Kidney epithelial cell (primary cell): ENCODE results near the gene ABCC8. TPM values are rescaled to one million over a fixed set of nuclear protein-coding genes. Genes with fewer than 3 reads are reported as not detected.

Experiments
- DNase-seq: peaks from one replicate; pipeline ENCODE4 v3.0.0-alpha.2; 2010; ENCODE audit warnings: low read depth
- H3K27me3 ChIP-seq: 2 replicates; pipeline ENCODE4 v1.6.0; 2011; ENCODE audit warnings: low read length; ENCODE audit not compliant: control insufficient read depth, insufficient read depth
- H3K36me3 ChIP-seq: 2 replicates; pipeline ENCODE4 v1.5.1; 2011; ENCODE audit warnings: low read length; ENCODE audit not compliant: control insufficient read depth, insufficient read depth
- H3K4me3 ChIP-seq: 2 replicates; pipeline ENCODE4 v1.5.1; 2011; ENCODE audit warnings: low read depth, mild to moderate bottlenecking, control low read depth, low read length
- total RNA-seq: library from RNA; depleted of rRNA; stranded (reverse); fragments of >200 nt; gene quantifications from 2 replicates; pipeline ENCODE4 v1.2.3, GENCODE V29; 2015
- TF ChIP-seq, protein P1 (sequence below): IDR thresholded peaks from 2 replicates; pipeline ENCODE4 v1.5.1; 2011; ENCODE audit warnings: mild to moderate bottlenecking, moderate library complexity, low read length, control low read depth, inconsistent platforms; ENCODE audit not compliant: insufficient read depth, poor library complexity, severe bottlenecking

Gene ABCC8
- total RNA-seq, 1 donor from 2014 or later = not detected

DNA sequence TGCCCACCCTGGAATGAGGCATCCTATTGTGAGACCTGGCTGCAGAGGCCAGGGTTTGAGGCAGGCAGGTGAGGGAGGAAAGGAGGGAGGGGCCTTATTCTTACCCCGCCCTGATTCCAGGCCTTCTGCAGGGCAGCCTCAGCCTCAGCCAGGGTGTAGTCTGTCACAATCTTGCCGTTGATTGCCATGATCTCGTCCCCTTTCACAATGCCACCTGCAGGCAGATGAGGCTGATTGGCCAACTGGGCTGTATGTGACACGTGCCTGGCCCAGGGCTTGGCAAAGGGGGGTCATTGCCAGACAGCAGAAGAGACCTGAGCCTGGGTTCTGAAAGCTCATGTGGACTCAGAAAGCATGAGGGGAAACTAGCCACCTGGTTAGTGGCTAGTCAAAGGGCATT is 21.4 kb upstream of the ABCC8 start:
- Histone ChIP-seq H3K36me3 (no peaks in the 10 kb centered on the region), H3K27me3 (peaks cover 6% of the 10 kb centered on the region), H3K4me3 (no peak overlapping the region)
- TF ChIP-seq, protein P1, sequence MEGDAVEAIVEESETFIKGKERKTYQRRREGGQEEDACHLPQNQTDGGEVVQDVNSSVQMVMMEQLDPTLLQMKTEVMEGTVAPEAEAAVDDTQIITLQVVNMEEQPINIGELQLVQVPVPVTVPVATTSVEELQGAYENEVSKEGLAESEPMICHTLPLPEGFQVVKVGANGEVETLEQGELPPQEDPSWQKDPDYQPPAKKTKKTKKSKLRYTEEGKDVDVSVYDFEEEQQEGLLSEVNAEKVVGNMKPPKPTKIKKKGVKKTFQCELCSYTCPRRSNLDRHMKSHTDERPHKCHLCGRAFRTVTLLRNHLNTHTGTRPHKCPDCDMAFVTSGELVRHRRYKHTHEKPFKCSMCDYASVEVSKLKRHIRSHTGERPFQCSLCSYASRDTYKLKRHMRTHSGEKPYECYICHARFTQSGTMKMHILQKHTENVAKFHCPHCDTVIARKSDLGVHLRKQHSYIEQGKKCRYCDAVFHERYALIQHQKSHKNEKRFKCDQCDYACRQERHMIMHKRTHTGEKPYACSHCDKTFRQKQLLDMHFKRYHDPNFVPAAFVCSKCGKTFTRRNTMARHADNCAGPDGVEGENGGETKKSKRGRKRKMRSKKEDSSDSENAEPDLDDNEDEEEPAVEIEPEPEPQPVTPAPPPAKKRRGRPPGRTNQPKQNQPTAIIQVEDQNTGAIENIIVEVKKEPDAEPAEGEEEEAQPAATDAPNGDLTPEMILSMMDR = no peak
- DNase-seq = no peak

DNA sequence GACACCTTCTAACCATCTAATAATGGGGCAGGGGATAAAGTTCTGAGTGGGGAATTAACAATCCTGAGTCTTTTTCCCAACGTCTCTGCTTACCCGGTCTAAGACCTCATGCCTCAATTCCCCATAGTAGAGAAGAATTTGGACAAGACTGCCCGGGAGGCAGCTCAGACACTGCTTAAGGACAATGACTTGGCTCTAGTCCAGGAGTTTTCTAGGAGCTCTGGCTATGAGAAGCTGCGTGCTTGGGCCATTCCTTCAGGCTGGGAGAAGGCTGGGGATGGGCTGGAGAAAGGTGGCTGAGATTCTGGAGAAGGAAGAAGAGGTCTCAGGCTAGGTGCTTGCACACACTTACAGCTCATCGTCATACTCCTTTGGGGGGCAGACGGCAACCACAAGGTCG is 19.8 kb upstream of the ABCC8 start:
- DNase-seq = no peak
- H3K36me3 ChIP-seq = no peaks in the 10 kb centered on the region
- TF ChIP-seq, protein P1 = no peak
- peaks cover 11% of the 10 kb centered on the region for H3K27me3 ChIP-seq
- H3K4me3 ChIP-seq = no peak overlapping the region

DNA sequence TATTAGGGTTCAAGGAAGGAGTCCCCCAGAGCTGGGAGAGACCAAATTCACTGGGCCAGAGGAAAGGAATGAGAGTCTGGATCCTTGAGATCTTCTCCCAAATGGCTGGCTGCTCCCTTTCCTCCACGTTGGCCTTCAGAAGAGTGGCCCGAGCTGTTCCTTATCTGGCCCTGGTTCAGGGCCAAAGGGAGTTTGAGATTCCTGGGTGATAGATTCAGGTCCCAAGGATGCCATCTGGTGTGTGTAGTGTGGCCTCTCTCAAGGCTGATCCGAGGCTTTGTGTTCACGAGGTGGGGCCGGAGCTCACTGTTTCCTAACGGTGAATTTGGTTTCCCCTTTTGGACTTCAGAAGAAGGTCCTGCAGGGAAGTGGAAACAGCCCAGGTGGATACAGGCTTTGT is 17.4 kb upstream of the ABCC8 start:
- H3K4me3 ChIP-seq = no peak overlapping the region
- DNase-seq = no peak
- TF ChIP-seq, protein P1 = no peak
- no peaks in the 10 kb centered on the region for H3K36me3 ChIP-seq
- H3K27me3 ChIP-seq = peaks cover 8% of the 10 kb centered on the region

DNA sequence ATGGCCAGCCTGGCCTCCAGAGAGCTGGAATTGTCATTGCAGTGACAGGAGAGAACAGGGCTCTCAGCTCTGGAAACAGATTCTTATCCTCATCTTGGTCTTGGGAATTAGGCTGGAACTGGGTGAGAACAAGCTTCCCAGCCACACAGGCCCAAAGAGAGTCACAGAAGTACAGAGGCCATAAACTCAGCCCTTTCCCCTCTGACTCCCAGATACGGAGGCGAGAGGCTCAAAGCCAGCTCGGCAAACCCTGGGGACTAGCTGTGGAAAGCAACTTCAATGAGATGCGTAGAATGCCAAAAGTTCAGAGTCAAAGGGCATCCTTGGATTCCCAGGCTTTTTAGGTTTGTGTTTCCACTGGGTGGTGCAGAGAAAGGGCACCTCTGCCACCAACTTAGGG is 14.3 kb upstream of the ABCC8 start:
- TF ChIP-seq, protein P1 = no peak
- no peak for DNase-seq

DNA sequence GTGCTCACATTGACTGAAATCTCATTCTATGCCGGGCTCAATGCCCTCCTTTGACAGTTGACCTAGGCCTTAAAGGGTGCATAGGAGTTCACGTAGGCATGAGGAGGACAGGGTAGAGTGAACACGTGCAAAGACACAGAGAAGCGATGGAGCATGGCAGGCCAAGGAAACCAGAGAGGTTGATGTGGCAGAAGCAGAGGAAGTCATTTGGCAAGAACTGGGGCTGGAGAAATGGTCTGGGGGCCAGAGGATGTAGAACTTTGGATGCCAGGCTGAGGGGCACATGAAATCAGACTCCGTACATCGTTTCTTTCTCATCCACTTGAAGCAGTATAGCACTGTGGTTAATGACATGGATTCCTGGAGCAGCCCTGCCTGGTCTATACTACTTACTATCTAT is 13.6 kb upstream of the ABCC8 start:
- TF ChIP-seq, protein P1 = no peak
- H3K27me3 ChIP-seq = peaks cover 5% of the 10 kb centered on the region
- no peak overlapping the region for H3K4me3 ChIP-seq
- DNase-seq = no peak
- H3K36me3 ChIP-seq = no peaks in the 10 kb centered on the region

More for the DNA sequence above, 14.3 kb upstream of the ABCC8 start:
- peaks cover 5% of the 10 kb centered on the region for H3K27me3 ChIP-seq
- no peaks in the 10 kb centered on the region for H3K36me3 ChIP-seq
- H3K4me3 ChIP-seq = no peak overlapping the region

DNA sequence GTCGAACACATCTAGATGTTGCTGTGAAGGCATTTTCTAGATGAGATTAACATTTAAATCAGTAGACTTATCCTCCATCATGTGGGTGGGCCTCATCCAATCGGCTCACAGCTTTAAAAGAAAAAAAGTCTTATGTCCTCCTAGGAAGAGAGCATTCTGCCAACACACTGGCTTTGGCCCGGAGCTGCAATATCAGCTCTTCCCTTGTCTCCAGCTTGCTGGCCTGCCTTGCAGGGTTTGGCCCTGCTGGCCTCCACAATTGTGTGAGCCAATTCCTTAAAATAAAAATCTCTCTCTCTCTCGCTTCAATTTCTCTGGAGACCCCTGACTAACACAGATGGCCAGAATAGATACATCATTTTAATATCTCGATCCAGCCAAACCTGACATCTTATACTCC is 13.1 kb upstream of the ABCC8 start:
- Histone ChIP-seq H3K36me3 (no peaks in the 10 kb centered on the region), H3K27me3 (peaks cover 5% of the 10 kb centered on the region), H3K4me3 (no peak overlapping the region)
- TF ChIP-seq, protein P1 = no peak
- DNase-seq = no peak
